ENCODE data around the gene CKAP5.
A peak's percentile ranks its signal among the peaks of the same experiment; 100 is the strongest.

CKAP5 gene

DNA sequence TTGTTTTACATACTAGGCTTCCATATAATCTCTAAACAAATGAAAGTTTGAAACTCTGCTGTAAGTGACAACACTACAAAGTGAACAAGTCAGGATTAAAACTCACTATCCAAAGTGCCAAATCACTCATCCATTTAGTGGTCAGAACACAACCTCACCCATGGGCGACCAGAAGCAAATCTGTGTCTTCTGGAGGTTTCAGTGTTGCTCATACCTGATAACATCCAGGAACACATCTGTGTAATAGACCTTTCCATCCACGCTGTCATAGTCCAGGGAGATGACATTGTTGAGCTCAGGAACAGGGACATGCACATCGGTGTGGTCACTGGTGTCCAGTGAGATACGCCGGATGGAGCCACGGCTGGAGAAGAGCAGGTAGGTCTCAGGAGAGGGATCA lies 28.5 kb upstream of the CKAP5 start:
- Mint-ChIP-seq H3K4me3 (no peak overlapping the region), H3K4me1 (no peaks in the 10 kb centered on the region), H3K36me3 (no peaks in the 10 kb centered on the region), H3K27ac (no peak overlapping the region), H3K27me3 (peaks cover 16% of the 10 kb centered on the region), H3K9me3 (no peaks in the 10 kb centered on the region)
- DNase-seq (ENCODE audit: low spot score in 2 of 2) (no peak), ATAC-seq (ENCODE audit: low read depth) (no peak)

DNA sequence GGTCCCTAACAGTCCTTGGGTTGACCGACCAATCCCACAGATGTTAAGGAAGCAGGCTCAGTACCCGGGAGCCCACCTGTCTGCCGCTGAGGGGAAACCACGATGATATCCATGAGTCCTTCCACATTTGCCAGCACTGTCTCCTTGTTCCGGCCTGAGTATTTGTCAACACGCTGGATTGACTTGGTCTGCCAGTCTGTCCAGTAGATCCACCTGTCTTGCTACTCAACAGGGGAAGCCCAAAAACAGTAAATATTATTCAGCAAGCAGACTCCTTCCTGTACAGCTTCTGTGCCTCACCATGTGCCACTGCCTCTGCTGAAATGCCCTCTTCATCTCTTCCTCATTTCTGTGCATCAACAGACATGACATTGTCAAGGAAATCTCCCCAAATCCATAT lies 22.8 kb upstream of the CKAP5 start:
- H3K27ac Mint-ChIP-seq = no peak overlapping the region
- no peak overlapping the region for H3K4me3 Mint-ChIP-seq

DNA sequence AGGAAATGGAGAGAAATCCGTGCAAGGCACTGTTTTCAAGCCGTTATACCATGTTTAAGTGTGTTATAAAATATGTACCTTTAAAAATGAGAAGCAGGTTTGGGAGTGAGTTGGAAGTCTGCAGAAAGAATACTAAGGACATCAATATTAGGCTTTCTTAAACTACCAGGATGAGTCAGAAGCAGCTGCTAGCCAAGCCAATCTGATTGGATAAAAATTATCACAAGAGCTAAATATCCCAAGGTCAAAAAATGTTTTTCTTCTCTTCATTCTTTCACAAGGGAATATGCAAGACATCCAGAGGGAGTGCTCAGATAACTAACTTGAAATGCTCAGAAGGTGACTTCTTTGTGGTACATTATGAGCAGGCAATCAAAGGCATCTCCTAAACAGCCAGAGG lies 19.3 kb upstream of the CKAP5 start:
- DNase-seq (ENCODE audit: low spot score in 2 of 2) (no peak), ATAC-seq (ENCODE audit: low read depth) (no peak)
- Mint-ChIP-seq H3K4me3 (no peak overlapping the region), H3K27ac (no peak overlapping the region), H3K36me3 (no peaks in the 10 kb centered on the region), H3K9me3 (peaks cover 4% of the 10 kb centered on the region), H3K27me3 (peaks cover 6% of the 10 kb centered on the region), H3K4me1 (no peaks in the 10 kb centered on the region)

More for the DNA sequence above, 22.8 kb upstream of the CKAP5 start:
- no peaks in the 10 kb centered on the region for H3K4me1 Mint-ChIP-seq
- ATAC-seq (ENCODE audit: low read depth) = no peak
- H3K9me3 Mint-ChIP-seq = no peaks in the 10 kb centered on the region
- H3K27me3 Mint-ChIP-seq = peaks cover 10% of the 10 kb centered on the region
- DNase-seq (ENCODE audit: low spot score in 2 of 2) = no peak
- no peaks in the 10 kb centered on the region for H3K36me3 Mint-ChIP-seq

DNA sequence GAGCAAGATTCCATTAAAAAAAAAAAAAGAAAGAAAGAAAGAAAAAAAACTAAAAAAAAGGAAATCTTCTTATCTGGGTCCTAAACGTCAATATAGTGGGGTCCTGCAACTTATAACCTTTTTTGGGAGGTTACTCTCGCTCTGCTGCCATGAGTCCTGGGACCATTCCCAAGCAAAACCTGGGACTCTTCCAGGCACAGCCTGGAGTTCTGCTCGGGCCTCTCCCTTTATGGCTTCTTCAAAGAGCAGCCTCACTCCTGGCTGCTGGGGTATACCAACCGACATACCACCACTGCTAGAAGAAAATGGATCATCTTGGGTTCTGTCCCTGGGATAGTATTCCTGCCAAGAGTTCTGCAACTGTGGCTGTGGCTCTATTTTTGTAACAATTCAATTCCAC lies 14.1 kb upstream of the CKAP5 start:
- peaks cover 4% of the 10 kb centered on the region for H3K27me3 Mint-ChIP-seq
- no peaks in the 10 kb centered on the region for H3K36me3 Mint-ChIP-seq
- H3K27ac Mint-ChIP-seq = no peak overlapping the region
- H3K4me1 Mint-ChIP-seq = no peaks in the 10 kb centered on the region
- no peak overlapping the region for H3K4me3 Mint-ChIP-seq
- DNase-seq (ENCODE audit: low spot score in 2 of 2) (no peak), ATAC-seq (ENCODE audit: low read depth) (no peak)
- peaks cover 4% of the 10 kb centered on the region for H3K9me3 Mint-ChIP-seq

DNA sequence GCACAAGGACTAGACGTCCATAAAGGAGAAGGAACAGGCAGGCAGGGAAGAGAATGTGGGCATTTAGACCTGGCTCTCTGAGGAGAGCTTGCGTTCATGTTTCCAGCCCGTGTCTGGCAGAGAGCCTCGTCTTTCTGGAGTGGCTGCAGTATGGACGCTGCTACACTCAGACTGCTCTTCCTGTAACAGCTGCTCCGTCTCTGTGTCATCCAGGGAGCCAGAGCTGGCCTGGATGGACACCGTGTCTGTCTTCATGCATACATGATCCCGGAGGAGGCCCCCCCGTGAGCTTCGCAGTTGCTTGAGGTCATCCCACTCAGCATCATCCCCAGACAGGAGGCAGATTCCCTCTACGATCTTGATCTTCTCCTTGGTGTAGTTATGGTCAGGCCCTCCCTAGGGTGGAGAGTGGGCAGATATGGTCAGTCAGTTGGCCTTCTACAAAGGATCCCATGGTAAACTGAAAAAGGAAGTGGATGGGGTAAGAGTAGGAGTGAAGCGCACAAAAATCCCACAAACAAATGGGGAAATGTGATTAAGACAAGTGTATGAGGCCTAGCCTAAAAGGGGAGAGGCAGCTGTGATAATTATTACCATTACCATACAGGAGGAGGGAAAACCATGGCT lies 13.0 kb upstream of the CKAP5 start:
- H3K27ac Mint-ChIP-seq = no peak overlapping the region
- DNase-seq (ENCODE audit: low spot score in 2 of 2) = no peak
- no peaks in the 10 kb centered on the region for H3K36me3 Mint-ChIP-seq
- no peak overlapping the region for H3K4me3 Mint-ChIP-seq
- peaks cover 4% of the 10 kb centered on the region for H3K27me3 Mint-ChIP-seq
- no peaks in the 10 kb centered on the region for H3K4me1 Mint-ChIP-seq
- H3K9me3 Mint-ChIP-seq = peaks cover 4% of the 10 kb centered on the region
- no peak for ATAC-seq (ENCODE audit: low read depth)

DNA sequence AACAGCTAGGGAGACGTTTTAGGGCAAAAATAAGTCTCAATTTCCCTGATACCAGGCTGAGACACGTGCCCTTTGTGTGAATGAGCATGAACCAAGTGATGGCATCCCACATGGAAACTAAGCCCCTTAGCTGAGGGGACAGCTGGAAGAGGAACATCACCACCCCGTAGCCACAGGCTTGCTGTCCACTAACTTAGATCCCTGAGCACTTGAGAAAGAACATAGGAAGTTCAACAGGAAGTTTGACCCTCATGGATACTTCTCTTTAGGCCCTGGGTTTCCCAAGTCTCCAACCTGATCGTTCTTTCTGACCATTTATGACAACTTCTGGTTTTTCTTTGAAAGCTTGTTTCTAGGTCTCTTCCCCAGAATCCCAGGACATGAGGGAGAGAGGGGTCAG lies 11.6 kb upstream of the CKAP5 start:
- H3K36me3 Mint-ChIP-seq = no peaks in the 10 kb centered on the region
- DNase-seq (ENCODE audit: low spot score in 2 of 2) = no peak
- H3K4me1 Mint-ChIP-seq = no peaks in the 10 kb centered on the region
- H3K9me3 Mint-ChIP-seq = peaks cover under 1% of the 10 kb centered on the region
- no peak overlapping the region for H3K4me3 Mint-ChIP-seq
- no peaks in the 10 kb centered on the region for H3K27me3 Mint-ChIP-seq
- ATAC-seq (ENCODE audit: low read depth) = no peak
- H3K27ac Mint-ChIP-seq = no peak overlapping the region

DNA sequence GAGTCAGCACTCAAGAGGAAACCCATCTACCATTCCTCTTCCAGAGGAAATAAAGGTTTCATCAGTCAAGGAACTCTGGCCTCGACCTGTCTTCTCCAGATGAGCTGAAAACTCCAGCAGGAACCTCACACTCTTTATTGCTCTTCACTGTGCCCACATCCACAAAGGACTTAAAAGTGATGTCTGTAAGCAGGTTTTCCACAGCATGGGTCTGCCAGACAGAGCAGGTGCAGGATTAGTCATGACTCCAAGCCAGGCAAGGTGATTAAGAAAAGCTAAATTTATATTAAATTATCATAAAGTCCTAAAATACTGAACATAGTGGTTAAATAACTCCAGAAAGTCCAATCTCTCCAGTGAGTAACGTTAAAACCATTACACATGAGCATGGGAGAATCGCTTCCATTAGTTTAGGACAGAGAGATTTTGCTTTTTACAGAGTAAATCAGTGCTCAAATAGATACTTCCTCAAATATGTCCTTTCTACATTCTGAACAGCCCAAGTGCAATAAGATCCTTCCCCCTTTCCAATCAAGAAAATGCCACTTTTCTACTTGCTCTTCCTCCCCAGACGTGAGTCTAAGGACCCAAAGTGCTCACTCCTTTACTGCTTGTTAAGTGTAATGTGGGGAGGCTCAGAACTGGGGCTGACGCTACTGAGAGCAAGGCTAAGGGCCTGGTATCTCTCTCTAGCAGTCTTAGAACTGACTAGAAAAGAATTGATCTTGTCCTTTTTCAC lies 10.7 kb upstream of the CKAP5 start:
- DNase-seq (ENCODE audit: low spot score in 2 of 2) (no peak), ATAC-seq (ENCODE audit: low read depth) (no peak)
- Mint-ChIP-seq H3K9me3 (no peaks in the 10 kb centered on the region), H3K27ac (no peak overlapping the region), H3K4me1 (no peaks in the 10 kb centered on the region), H3K36me3 (no peaks in the 10 kb centered on the region), H3K27me3 (no peaks in the 10 kb centered on the region), H3K4me3 (no peak overlapping the region)

DNA sequence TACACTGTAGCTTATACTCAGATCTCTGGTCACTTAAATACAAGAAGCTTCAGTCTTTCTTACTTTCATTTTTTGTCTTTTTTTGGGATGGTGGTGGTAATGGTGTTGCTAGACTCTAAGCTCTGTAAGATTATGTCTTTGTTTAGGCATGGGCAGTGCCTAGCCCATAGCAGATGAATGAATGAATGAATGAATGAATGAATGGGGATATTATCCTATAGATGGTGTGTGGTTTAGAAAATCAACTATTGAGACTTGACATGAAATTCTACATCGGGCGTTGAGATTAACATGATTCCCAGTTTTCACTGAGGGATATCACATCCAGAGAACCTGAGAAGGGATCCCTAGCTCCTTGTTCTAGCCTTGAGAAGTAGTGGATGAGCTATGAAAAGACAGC lies 9.8 kb upstream of the CKAP5 start:
- ATAC-seq (ENCODE audit: low read depth) = no peak
- no peaks in the 10 kb centered on the region for H3K4me1 Mint-ChIP-seq
- DNase-seq (ENCODE audit: low spot score in 2 of 2) = no peak
- no peaks in the 10 kb centered on the region for H3K27me3 Mint-ChIP-seq
- no peak overlapping the region for H3K27ac Mint-ChIP-seq
- H3K9me3 Mint-ChIP-seq = peaks cover 2% of the 10 kb centered on the region
- H3K4me3 Mint-ChIP-seq = no peak overlapping the region
- no peaks in the 10 kb centered on the region for H3K36me3 Mint-ChIP-seq

DNA sequence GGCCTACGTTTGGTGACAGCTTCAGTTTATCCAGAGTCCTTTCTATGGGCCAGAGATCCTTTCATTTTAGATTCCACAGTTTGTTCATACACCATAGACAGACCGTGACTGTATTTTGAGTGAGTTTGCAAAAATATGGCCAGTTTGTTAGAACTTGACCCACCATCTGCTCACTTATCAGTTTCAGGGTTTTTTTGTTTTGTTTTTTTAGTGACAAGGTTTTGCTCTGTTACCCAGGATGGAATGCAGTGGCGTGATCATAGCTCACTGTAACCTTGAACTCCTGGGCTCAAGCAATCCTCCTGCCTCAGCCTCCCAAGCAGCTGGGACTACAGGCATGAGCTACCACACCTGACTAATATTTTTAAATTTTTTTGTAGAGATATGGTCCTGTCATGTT lies 9.1 kb upstream of the CKAP5 start:
- H3K9me3 Mint-ChIP-seq = peaks cover 2% of the 10 kb centered on the region
- ATAC-seq (ENCODE audit: low read depth) = no peak
- no peak overlapping the region for H3K27ac Mint-ChIP-seq
- H3K27me3 Mint-ChIP-seq = no peaks in the 10 kb centered on the region
- no peaks in the 10 kb centered on the region for H3K4me1 Mint-ChIP-seq
- no peak overlapping the region for H3K4me3 Mint-ChIP-seq
- H3K36me3 Mint-ChIP-seq = no peaks in the 10 kb centered on the region
- DNase-seq (ENCODE audit: low spot score in 2 of 2) = no peak

DNA sequence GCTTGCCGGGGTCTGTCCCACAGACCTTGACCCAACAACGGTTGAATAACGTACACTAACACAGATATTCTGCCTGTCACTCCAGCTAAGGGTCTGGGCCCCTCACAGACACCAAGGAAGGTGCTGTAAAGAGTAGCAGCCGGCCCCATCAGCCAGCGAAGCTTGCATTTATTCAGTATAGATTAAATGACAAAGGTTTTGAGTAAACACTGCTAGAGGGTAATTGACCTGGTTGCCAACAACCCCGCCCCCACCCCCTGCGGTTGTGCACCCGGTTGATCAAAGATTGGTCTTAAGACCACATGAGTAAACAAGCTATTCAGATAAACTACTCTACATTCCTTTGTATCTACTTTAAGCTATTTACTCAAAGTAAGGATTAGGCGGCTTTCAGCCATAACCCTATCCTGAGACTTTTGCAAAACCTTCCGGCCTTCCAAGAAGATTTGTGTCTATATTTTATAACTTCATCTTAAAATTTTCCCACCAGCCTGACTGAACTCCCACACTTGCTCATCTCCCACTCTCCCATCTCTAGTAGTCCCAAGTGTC lies 4.8 kb upstream of the CKAP5 start:
- H3K9me3 Mint-ChIP-seq = peaks cover 2% of the 10 kb centered on the region
- peaks cover 2% of the 10 kb centered on the region for H3K4me1 Mint-ChIP-seq

DNA sequence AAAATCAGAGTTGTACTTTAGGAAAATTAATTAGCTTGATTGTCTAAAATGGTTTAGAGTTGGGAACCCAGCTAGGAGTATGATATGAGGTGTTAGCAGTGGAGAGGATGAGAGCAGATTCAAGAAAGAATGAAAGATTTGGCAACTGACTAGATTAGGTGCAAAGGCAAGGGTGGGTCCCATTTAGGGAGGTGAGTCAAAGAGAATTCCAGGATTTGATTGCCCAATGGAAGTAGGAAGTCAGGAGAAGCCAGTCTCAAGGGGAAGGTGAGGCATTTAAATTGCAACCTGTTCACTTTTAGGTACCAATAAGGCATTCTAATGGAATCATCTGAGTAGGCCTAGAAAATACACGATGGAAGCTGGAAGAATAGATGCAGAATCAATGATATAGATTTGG lies 3.6 kb upstream of the CKAP5 start:
- H3K27me3 Mint-ChIP-seq = no peaks in the 10 kb centered on the region
- no peak overlapping the region for H3K27ac Mint-ChIP-seq
- ATAC-seq (ENCODE audit: low read depth) (no peak), DNase-seq (ENCODE audit: low spot score in 2 of 2) (no peak)
- H3K4me1 Mint-ChIP-seq = peaks cover 7% of the 10 kb centered on the region
- H3K36me3 Mint-ChIP-seq = no peaks in the 10 kb centered on the region
- H3K4me3 Mint-ChIP-seq = no peak overlapping the region
- peaks cover 2% of the 10 kb centered on the region for H3K9me3 Mint-ChIP-seq

More for the DNA sequence above, 4.8 kb upstream of the CKAP5 start:
- ATAC-seq (ENCODE audit: low read depth) = no peak
- H3K4me3 Mint-ChIP-seq = no peak overlapping the region
- DNase-seq (ENCODE audit: low spot score in 2 of 2) = no peak
- H3K27me3 Mint-ChIP-seq = no peaks in the 10 kb centered on the region
- H3K27ac Mint-ChIP-seq = no peak overlapping the region
- no peaks in the 10 kb centered on the region for H3K36me3 Mint-ChIP-seq

DNA sequence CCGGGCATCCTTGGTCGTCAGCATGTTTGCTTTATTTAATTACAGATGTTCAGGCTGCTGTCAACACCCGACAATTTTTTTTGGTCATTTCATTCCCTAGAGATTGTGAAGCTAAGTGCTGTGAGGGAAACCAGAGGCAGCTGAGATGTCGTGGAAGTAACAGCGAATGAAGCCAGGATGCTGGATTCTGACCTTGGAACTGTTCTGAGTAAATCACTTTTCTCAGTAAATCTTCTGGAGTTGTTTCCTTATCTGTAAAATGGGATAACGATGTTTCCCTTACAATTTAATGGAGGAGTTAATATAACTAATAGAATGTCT lies 390 bp upstream of the CKAP5 start:
- Mint-ChIP-seq H3K27ac (peak overlapping the region; percentile 96), H3K4me1 (peaks cover 13% of the 10 kb centered on the region), H3K36me3 (no peaks in the 10 kb centered on the region), H3K4me3 (peak overlapping the region; percentile 99), H3K27me3 (no peaks in the 10 kb centered on the region), H3K9me3 (peaks cover 2% of the 10 kb centered on the region)
- DNase-seq (ENCODE audit: low spot score in 2 of 2) = no peak
- ATAC-seq (ENCODE audit: low read depth) = no peak

DNA sequence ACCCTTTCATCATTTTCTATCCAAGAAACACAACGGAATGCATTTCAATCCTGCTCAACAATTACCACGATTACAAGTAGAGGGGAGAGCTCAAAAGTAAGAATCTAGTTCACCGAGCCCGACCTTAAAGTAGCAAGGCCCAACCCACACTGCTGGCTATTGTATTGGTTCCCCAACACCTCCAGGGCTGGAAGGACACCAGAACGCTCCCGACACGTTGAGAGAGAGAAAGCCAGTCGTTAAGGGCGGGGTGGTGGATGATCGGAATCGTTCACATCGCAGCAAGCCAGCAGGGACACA lies 690 bp downstream of the CKAP5 start:
- Mint-ChIP-seq H3K4me3 (peak overlapping the region; percentile 88), H3K4me1 (peaks cover 13% of the 10 kb centered on the region), H3K36me3 (no peaks in the 10 kb centered on the region), H3K9me3 (no peaks in the 10 kb centered on the region), H3K27ac (peak overlapping the region; percentile 96), H3K27me3 (no peaks in the 10 kb centered on the region)
- ATAC-seq (ENCODE audit: low read depth) = peak; percentile 16
- DNase-seq (ENCODE audit: low spot score in 2 of 2) = no peak

DNA sequence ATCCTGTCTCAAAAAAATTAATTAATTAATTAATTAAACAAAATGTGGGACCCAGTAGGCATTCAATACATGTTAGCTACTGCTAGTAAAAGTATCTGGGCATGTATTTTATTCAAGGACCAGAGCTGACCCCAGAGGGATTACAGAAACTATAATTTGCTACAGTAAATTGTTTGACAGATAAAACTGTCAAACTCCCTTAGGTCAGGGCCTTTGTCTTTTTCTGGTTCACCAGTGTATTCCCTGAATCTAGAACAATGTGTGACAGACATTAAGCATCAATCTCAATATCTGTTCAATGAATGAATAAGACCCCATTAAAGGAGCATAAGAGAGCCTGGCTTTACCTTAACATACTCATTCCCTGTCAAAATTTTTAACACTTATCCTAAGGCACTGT lies 6.0 kb downstream of the CKAP5 start:
- ATAC-seq (ENCODE audit: low read depth) (no peak), DNase-seq (ENCODE audit: low spot score in 2 of 2) (no peak)
- Mint-ChIP-seq H3K27ac (no peak overlapping the region), H3K9me3 (no peaks in the 10 kb centered on the region), H3K4me1 (peaks cover 21% of the 10 kb centered on the region), H3K27me3 (no peaks in the 10 kb centered on the region), H3K4me3 (no peak overlapping the region), H3K36me3 (peaks cover 5% of the 10 kb centered on the region)

DNA sequence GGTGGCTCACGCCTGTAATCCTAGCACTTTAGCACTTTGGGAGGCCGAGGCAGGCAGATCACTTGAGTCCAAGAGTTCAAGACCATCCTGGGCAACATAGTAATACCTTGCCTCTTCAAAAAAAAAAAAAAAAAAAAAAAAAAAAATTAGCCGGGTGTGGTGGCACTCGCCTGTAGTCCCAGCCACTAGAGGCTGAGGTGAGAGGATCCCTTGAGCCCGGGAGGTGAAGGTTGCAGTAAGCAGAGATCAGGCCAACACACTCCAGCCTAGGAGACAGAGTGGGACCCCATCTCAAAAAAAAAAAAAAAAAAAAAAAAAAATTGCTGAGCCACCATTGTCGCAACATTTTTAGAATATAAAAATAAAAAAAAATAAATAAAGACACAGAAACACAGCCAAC lies 7.6 kb downstream of the CKAP5 start:
- Mint-ChIP-seq H3K4me1 (peaks cover 21% of the 10 kb centered on the region), H3K9me3 (no peaks in the 10 kb centered on the region), H3K27me3 (no peaks in the 10 kb centered on the region), H3K27ac (no peak overlapping the region), H3K4me3 (no peak overlapping the region), H3K36me3 (peaks cover 6% of the 10 kb centered on the region)
- DNase-seq (ENCODE audit: low spot score in 2 of 2) = no peak
- ATAC-seq (ENCODE audit: low read depth) = no peak
